ENCODE measurements around the gene SOX1. TPM values are rescaled to one million over a fixed set of nuclear protein-coding genes. Genes with fewer than 3 reads are reported as not detected.

Gene SOX1
- total and polyA plus RNA-seq, 10 of the 15 experiments (the other 5 are each of a cell fraction or from before 2014, with no cell fraction given), result not detected

DNA sequence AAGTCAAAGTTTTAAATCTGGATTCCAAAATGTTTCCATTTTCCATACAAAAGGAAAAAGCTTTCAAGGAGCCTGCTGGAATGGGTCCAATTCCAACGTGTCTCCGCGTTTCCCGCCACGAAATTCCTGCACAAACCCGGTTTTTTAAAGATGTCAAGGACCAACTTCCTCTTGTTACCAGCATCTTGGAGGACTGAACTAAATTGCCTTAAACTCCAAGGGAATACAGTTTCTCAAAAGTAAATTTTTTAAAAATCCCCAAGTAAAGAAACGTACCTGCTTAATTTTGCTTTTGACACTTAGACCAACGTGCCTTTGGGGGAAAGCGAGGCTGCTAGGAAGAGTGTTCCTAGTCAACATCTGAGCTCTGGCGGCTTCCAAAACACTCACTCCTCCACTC is 12.3 kb upstream of the SOX1 start (continued):
- TF ChIP-seq, protein P1, sequence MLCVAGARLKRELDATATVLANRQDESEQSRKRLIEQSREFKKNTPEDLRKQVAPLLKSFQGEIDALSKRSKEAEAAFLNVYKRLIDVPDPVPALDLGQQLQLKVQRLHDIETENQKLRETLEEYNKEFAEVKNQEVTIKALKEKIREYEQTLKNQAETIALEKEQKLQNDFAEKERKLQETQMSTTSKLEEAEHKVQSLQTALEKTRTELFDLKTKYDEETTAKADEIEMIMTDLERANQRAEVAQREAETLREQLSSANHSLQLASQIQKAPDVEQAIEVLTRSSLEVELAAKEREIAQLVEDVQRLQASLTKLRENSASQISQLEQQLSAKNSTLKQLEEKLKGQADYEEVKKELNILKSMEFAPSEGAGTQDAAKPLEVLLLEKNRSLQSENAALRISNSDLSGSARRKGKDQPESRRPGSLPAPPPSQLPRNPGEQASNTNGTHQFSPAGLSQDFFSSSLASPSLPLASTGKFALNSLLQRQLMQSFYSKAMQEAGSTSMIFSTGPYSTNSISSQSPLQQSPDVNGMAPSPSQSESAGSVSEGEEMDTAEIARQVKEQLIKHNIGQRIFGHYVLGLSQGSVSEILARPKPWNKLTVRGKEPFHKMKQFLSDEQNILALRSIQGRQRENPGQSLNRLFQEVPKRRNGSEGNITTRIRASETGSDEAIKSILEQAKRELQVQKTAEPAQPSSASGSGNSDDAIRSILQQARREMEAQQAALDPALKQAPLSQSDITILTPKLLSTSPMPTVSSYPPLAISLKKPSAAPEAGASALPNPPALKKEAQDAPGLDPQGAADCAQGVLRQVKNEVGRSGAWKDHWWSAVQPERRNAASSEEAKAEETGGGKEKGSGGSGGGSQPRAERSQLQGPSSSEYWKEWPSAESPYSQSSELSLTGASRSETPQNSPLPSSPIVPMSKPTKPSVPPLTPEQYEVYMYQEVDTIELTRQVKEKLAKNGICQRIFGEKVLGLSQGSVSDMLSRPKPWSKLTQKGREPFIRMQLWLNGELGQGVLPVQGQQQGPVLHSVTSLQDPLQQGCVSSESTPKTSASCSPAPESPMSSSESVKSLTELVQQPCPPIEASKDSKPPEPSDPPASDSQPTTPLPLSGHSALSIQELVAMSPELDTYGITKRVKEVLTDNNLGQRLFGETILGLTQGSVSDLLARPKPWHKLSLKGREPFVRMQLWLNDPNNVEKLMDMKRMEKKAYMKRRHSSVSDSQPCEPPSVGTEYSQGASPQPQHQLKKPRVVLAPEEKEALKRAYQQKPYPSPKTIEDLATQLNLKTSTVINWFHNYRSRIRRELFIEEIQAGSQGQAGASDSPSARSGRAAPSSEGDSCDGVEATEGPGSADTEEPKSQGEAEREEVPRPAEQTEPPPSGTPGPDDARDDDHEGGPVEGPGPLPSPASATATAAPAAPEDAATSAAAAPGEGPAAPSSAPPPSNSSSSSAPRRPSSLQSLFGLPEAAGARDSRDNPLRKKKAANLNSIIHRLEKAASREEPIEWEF (IDR thresholded peaks at IDR 0.05; ENCODE audit: insufficient replicate concordance, low read depth, low read length), result no peak
- TF ChIP-seq BHLHE40 (IDR thresholded peaks at IDR 0.05; ENCODE audit: borderline replicate concordance in 1 of 2, low read depth in 2 of 2, low read length in 1 of 2) (no peak), SIN3A (IDR thresholded peaks at IDR 0.05; ENCODE audit: low read depth, low read length) (no peak), POLR2A (IDR thresholded peaks at IDR 0.05; ENCODE audit: low read depth, low read length) (no peak)

DNA sequence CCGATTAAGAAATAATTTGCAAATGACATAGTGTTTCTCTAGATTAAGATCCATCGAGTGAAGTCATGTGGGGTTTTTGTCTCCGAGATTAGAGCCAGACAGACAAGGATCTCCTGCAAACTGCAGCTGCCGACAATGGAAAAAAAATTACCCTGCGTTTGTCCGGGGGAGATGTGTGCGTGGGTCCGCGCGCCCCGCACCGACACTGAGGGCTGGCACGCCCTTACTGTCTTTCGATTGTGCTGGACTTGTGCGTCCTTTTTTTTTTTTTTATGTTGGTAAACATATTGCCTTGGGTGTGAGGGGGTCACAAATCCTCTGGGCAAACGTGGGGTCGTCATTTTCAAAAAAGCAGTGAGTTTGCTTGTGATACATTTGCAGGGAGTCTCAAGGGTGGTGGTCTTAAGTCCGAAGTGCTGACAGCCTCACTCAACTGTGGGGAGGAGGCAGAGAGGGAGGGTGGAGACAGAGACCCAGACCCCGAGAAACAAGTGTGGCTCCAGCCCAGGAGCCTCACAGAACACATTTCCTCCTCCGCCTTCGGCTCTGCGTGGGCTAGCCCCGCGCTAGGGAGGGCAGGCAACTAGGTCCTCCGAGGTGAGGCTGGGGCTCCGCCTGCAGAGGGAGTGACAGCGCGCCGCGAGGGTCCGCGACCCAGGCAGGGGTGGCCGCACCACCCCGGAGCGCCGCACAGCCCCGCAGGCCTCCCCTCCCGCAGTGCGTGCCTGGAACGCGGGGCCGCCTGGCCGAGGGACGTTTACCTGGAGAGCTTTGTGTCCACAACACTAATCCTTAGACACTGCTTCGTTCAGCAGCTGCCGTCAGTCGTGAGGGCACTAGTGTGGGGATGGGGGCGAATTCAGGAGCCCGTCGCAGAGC is 11.7 kb upstream of the SOX1 start:
- no peaks in the 10 kb centered on the region for H4K20me1 ChIP-seq (ENCODE audit: control insufficient read depth, insufficient read depth)
- in situ Hi-C loops (cut with MboI) (no loop called here), intact Hi-C loops (cut with micrococcal nuclease; ENCODE audit: unreplicated experiment) (no loop called here)
- TF ChIP-seq GATAD2B (conservative IDR thresholded peaks at IDR 0.05; ENCODE audit: low read depth), result no peak
- BruUV-seq (replicated peaks), result no TSS peak
- ATAC-seq, result no peak
- H3K4me3 ChIP-seq, result no peak overlapping the region
- H3K4me2 ChIP-seq (ENCODE audit: control insufficient read depth, insufficient read depth), result no peak overlapping the region
- H3K27me3 ChIP-seq (replicated peaks in 1 of 2; ENCODE audit: control insufficient read depth in 2 of 2, insufficient read depth in 2 of 2, low read length in 1 of 2), result no peaks in the 10 kb centered on the region; a peak in 1 of 4 replicates
- ChIA-PET POLR2A (no interaction called here), SMC1A (ENCODE audit: uncharacterized antibody, unreplicated experiment) (no interaction called here), CTCF (interaction anchor here (0.6 kb wide), 1 partner anchor 24 kb away, joined by 5 read pairs; no protein-coding TSS in a partner anchor), RAD21 (ENCODE audit: unreplicated experiment) (no interaction called here)
- FAIRE-seq, result no peak
- no peak overlapping the region for H3K27ac ChIP-seq (ENCODE audit: control insufficient read depth, insufficient read depth)
- DNase-seq (ENCODE audit: low read depth, low spot score), result no peak
- H3K9ac ChIP-seq (ENCODE audit: control insufficient read depth, insufficient read depth, low read length), result no peak overlapping the region
- H3K9me3 ChIP-seq (replicated peaks; ENCODE audit: control insufficient read depth, insufficient read depth, low read length), result no peaks in the 10 kb centered on the region; the same call in 2 of the 3 replicates
- no peaks in the 10 kb centered on the region for H3K36me3 ChIP-seq (ENCODE audit: control insufficient read depth in 2 of 2, insufficient read depth in 2 of 2, low read length in 1 of 2)
- no peaks in the 10 kb centered on the region for H3K79me2 ChIP-seq (ENCODE audit: control insufficient read depth, insufficient read depth, low read length)
- no peaks in the 10 kb centered on the region for H3K4me1 ChIP-seq (ENCODE audit: control insufficient read depth, insufficient read depth, low read length)
- WGBS (ENCODE audit: insufficient coverage, insufficient replicate concordance, low lambda C conversion rate, missing lambda C conversion rate), result 69% methylated on average over 49 of the region's 50 CpGs
- no peak overlapping the region for H2AFZ ChIP-seq (ENCODE audit: control insufficient read depth, low read depth, low read length)
